Erythroblast (primary cell): Measurements from ENCODE around the gene AP5B1.

Experiments used
- GATA1 ChIP-seq: IDR thresholded peaks from 2 replicates; pipeline ENCODE4 v1.6.1; 2011; ENCODE audit warnings: low read depth, mild to moderate bottlenecking, control low read depth, low read length, moderate library complexity
- POLR2A ChIP-seq: IDR thresholded peaks from 2 replicates; pipeline ENCODE4 v1.6.1; 2011; ENCODE audit warnings: mild to moderate bottlenecking, low read length

DNA sequence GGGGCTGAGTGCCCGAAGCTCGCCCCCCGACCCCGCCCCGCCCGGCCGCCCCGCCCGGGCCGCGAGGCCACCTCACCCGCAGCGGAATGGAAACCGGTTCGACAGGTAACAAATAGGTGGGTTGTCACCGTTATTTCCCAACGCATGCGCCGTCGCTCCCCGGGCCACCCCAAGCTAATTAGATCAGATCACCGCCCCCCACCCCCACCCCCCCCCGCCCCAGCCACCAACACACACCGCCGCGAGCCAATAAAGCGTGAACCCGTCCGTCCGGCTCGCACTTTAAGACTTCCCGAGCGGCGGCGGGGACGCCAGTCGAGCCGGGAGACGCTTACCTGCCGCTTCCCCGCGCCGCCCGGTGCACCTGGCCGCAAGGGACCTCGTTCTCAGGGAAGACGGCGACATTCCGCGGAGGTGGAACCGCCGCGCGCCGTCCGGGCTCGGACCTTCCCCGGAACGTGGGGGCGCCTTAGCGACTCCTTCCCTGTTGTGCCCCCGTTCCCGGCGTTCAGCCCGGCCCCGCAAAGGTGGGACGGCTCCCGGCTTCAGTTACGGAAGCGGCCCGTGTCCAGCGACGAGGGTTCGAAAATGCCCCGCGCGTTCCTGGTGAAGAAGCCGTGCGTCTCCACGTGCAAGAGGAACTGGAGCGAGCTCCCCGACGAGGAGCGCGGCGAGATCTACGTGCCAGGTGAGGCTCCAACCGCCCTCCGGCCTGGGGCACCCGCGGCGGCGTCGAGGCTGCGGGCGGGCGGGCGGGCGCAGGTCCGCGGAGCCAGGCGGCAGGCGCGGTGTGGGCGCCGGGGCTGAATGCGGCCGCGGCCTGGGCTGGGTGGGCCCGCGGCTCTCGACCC lies 6.2 kb upstream of the AP5B1 start, which contains the start of gene OVOL1:
- TF ChIP-seq POLR2A (no peak), GATA1 (no peak)
